ENCODE measurements around the gene CACNG7.

Gene CACNG7

GRCh38 chr19:53957448-53958167 is 48.5 kb downstream of the CACNG7 start:
- no peak for DNase-seq

DNA sequence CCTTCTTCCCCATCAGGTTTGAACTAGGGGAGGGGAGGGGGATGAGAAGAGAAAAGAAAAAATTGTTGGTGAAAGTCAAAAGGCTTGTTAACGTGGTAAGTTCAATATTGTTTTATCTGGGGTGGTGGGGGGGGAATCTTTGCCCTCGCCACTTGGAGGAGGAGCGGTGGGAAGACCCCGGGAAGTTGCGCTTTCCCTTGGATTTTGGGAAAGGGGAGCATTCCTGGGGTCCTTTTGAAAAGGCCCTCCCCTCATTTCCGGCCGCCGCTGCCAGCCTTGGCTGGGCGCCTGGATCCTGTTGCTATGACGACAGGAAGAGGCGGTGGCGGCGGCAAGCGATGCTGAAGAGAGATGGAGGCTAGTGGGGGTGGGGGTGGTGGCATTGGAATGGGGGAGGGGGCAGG is 49.1 kb downstream of the CACNG7 start:
- DNase-seq, result peak; percentile 47

DNA sequence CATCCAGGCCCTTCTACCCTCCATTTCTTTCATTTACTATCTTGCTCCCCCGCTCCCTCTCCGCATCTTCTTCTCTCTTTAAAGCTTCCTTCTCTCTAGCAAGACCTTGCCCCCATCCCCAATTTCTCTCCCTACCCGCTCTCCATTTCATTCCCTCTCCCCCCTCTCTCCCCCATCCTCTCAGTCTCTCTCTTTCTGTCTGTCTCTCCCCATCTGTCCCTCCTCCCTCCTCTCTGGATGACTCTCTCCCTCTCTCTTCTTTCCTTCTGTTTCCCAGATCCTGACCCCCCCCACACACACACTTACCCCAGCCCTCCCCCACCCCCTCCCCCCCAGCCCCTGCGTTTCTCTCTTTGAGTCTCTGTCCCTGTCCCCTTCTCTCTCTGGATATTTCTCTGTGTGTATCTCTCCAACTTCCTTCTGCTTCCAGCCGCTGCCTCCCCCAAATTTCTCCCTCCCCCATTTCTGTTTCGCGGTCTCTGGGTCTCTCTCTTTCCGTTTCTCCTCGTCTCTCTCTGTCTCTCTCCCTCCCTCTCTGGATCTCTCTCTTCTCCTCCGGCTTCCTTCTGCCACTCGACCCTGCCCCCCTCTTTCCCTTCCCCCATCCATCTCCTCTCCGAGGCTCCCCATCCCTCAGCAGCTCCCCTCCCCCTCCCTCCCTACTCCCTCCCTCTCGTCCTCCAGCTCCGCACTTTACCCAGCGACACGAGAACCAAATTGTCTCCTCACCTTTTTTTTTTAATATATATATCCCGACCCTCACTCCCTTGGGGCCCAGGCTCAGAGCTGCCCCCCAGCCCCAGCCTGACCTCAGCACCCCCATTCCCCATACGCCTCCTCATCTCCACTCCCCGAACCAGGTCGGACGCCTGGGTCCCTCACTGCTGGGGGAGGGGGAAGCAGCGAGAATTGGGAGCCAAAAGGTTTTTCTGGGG is 50.0 kb downstream of the CACNG7 start:
- DNase-seq, result no peak

DNA sequence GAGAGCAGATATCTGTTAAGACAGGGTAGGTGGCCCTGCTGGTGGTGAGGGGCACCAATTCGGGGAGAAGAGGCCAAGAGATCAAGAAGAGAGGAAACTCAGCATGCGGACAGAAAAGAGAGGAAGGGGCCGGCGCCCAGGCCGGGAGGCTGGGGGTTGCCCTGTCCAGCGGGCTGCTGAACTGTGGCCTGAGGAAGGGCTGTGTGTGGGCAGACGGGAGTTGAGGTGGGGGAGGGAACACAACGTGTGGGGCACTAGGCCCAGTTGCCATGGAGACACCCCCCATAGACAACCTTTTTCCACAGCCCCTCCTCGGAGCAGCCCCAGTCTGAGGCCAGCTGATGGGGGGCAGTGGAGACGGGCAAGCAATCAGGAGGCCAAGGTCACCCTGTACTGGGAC is 51.1 kb downstream of the CACNG7 start:
- DNase-seq, result no peak

GRCh38 chr19:53960886-53961285 is 51.8 kb downstream of the CACNG7 start:
- DNase-seq, result no peak

- no peak for DNase-seq
Observed at GRCh38 chr19:53961523-53962356, 52.7 kb downstream of the CACNG7 start.

DNA sequence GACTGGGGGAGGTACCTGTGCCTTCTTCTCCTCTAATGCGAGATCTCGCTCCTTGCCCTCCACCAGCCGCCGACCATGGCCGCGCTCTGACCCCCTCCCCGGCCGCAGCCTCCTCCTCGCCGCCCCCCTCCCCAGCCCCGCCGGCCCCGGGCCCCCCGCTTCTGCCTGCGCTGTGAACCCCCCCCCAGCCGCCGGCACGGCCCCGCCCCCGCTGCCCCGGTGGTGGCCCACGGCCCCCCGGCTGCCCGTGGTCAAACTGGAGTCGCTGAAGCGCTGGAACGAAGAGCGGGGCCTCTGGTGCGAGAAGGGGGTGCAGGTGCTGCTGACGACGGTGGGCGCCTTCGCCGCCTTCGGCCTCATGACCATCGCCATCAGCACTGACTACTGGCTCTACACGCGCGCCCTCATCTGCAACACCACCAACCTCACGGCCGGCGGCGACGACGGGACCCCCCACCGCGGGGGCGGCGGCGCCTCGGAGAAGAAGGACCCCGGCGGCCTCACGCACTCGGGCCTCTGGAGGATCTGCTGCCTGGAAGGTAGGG is 53.9 kb downstream of the CACNG7 start, which contains the start of gene CACNG8:
Gene CACNG8 (plus strand): TSS at position 51 of the 545 bp plus-strand sequence.
- no peak for DNase-seq

- DNase-seq, result peak; percentile 30
Observed at GRCh38 chr19:53965091-53965490, 56.0 kb downstream of the CACNG7 start.

DNA sequence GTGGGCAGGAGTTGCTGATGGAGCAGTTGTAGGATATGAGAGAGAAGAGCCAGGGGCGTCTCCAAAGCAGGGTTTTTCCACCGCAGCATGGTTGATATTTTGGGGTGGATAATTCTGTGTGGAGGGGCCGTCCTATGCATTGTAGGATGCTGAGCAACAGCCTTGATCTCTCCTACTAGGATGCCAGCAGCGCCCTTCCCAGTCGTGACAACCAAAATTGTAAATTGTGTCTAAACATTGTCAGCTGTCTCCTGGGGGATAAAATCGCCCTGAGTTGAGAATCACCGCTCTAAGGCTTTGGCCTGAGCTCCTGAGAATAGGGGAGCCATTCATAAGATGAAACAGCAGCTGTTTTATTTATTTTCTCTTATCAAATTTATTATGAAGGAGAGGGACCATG is 57.9 kb downstream of the CACNG7 start:
- no peak for DNase-seq

- DNase-seq, result no peak
Observed at GRCh38 chr19:53969366-53969765, 60.3 kb downstream of the CACNG7 start.

DNA sequence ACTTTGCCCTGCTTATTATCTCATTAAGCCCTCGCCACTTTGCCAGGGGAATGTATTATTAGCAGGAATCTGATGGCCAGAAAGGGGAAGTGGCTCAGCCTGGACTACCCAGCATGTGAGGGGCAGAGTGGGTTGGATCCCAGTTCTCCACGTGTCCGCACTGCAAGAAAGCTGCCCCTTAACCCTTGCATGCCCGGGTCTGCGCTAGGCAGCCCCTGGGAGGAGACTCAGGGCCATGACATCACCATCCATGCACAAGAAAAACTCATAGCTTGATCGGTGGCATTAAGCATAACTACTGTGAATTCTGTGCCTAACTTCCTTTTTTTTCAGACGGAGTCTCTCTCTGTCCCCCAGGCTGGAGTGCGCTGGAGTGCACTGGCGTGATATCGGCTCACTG is 62.6 kb downstream of the CACNG7 start:
- DNase-seq, result peak; percentile 39

DNA sequence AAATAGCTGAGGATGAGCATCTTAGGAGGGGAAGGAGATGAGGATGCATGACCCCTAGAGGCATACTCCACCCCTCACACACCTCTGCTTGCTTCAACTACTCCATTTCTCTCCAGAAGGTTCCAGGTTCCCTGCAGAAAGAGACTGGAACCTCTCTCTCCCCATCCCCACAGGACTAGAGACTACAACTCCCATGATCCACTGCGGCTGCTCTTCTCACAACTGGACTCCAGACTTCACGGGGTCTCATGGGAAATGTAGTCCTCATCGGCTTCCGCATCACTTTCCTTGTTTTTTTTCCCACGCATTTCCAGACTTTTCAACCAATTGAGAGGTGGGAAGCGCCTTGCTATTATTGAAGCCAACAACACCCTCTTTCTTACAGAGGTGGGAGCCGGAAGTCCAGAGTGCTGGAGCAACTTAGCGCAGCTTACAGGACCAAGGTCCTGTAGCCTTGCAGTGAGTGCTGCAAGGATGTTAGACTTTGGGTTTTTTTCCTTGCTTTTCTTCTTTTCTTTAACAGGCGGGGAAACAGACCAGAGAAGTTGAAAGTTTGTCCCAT is 68.4 kb downstream of the CACNG7 start:
- DNase-seq, result peak; percentile 82

DNA sequence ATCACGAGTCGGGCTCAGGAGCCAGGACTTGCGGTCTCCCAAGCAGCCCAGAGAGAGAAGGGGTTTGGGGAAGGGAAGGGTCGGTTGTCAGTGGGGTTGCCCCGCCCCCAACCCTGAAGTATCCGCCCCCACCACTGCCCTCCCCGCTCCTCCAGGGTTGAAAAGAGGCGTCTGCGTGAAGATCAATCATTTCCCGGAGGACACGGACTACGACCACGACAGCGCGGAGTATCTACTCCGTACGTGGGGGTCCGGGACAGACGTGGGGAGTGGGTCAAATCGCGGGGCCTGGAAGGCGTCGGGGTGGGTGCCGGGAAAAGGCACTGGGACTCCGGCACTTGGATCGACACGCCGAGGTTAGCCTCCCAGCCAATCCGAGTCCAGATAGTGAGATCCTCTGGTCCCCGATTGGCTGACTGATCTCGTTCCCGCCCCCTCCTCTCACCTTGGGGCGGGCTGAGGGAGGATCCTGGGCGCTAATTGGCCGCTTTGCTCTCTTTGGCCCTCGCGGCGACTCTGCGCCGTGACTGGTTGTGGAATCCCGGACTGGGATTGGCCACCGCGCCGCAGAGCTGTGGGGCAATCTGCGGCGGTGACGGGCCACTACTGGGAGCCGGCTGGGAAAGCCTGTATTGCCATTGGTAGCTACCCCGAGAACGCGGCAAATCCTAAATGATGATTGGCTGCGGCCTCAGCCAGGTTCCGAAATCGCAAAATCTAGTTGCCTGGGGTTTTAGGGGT is 69.1 kb downstream of the CACNG7 start:
- peak; percentile 67 for DNase-seq

- DNase-seq, result no peak
Observed at GRCh38 chr19:53978975-53979801, 70.1 kb downstream of the CACNG7 start.

DNA sequence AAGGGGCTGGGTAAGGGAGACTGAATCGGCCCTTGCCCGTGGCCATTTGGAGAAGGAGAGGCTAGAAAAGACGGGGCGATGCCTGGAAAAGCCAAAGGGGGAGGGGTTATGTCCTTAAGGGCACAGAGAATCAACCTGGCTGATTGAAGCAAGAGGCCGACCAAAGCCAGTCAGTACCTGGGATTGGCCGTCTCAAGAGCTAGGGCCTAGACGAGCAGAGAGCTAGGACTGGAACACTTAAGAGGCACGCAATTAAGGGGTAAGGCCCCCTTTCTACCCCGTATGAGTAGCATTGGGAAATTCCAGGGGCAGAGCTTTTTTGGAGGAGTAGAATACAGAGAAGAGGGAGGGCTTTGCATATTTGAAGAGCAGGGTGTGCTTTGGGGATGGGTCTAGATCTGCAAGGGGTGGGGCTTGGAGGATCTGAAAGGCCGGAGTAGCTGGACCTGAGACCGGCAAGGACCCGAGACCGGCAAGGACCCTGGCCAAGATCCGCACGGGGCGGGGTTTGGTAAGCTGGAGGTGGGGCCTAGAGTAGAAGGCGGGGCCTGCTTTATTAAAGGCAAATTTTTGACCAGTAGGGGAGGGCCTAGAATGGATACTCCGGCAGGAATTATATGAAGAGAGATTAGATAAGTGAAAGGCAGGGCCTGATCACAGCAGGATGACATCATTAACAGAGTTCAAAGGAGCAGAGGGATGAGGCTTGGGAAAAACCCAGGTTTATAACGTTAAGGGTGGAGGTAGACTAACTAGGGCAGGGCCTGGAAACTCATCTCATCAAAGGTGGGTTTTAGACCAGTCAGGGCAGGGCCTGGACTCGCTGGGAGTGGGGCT is 71.7 kb downstream of the CACNG7 start:
- peak; percentile 56 for DNase-seq

DNA sequence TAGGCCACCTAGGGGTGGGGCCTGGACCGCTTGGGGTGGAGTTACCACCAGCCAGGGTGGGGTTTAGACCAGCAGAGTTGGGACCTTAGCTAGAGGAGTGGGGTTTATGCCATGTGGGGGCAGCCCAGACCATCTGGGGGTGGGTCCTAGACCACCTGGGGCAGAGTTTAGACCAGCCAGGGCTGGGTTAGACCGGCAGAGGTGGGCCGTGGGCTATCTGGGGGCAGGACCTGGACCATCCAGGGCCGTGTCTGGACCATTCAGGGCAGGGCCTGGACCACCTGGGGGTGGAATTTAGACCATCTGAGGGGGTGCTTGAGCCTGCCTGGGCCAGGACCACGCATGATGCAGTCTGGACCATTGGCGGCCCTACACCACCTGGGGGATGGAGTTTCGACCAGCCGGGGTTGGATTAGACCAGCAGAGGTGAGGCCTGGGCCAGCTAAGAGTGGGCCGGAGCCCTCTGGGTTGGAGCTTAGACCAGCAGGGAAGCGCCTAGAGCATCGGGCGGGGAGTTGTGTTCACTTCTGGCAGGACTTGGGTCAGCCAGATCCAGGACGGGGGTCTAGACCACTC is 72.4 kb downstream of the CACNG7 start:
- DNase-seq, result no peak

GRCh38 chr19:53982001-53982451 is 72.9 kb downstream of the CACNG7 start:
- DNase-seq, result no peak

- no peak for DNase-seq
Observed at GRCh38 chr19:53982611-53983010, 73.5 kb downstream of the CACNG7 start.
